Neural crest cell (in vitro differentiated cells): ENCODE measurements around the gene PIEZO2. TPM values are rescaled to one million over a fixed set of nuclear protein-coding genes. Genes with fewer than 3 reads are reported as not detected.
"Not testable (repeated sequence)": the region's sequence is repeated elsewhere in the genome, so short reads cannot be mapped to it uniquely, and the experiment has no call there.

ENCODE experiments used
- DNase-seq: peaks from one replicate; pipeline ENCODE4 v3.0.0; 2021; ENCODE audit warnings: low read depth, mixed read lengths, low spot score
- H3K27ac Mint-ChIP-seq: one replicate; pipeline ENCODE4 v1.8.0; 2021; ENCODE audit warnings: mild to moderate bottlenecking, mixed read lengths; ENCODE audit not compliant: unreplicated experiment
- H3K27me3 Mint-ChIP-seq: 2 replicates; pipeline ENCODE4 v1.8.0; 2021; ENCODE audit warnings: low read depth, mild to moderate bottlenecking, mixed read lengths
- H3K36me3 Mint-ChIP-seq: 2 replicates; pipeline ENCODE4 v1.8.0; 2021; ENCODE audit warnings: low read depth, mild to moderate bottlenecking, mixed read lengths
- H3K4me1 Mint-ChIP-seq: 2 replicates; pipeline ENCODE4 v1.8.0; 2021; ENCODE audit warnings: mixed read lengths
- H3K4me3 Mint-ChIP-seq: one replicate; pipeline ENCODE4 v1.8.0; 2021; ENCODE audit warnings: mild to moderate bottlenecking, mixed read lengths
- H3K9me3 Mint-ChIP-seq: 2 replicates; pipeline ENCODE4 v1.8.0; 2021; ENCODE audit warnings: mixed read lengths
- CTCF ChIP-seq: fragments of 200-600 bp; sonication (generic); conservative IDR thresholded peaks from 2 replicates; pipeline ENCODE4 v1.5.0; 2021; ENCODE audit warnings: antibody characterized with exemption, mild to moderate bottlenecking
- total RNA-seq: library from RNA; stranded (reverse); gene quantifications from 2 replicates; pipeline ENCODE4 v1.2.1, GENCODE V29; 2021

PIEZO2 gene
- total RNA-seq, 1 donor from 2014 or later, result 15.5 TPM

DNA sequence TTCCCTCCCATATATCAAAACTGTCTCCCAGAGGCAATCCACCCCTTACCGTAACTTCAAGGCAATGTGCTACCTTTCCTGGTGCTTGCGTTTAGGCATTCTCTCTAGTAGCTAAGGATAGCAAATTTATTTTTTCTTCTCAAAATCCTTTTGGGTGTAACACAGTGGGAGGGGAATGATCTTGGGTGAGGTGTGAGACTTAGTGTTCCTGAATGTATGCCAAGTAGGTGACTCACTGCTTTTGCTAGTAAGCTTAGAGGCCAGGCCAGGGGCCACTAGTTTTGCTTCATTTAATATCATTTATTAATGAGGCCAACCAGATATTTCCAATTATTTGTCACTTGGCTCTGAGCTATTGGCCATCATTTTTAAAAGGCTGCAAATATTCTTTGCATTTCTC, 488.1 kb downstream of the PIEZO2 start:
- Mint-ChIP-seq H3K36me3 (no peaks in the 10 kb centered on the region), H3K27me3 (no peaks in the 10 kb centered on the region), H3K9me3 (no peaks in the 10 kb centered on the region), H3K27ac (no peak overlapping the region), H3K4me1 (no peaks in the 10 kb centered on the region), H3K4me3 (no peak overlapping the region)
- DNase-seq, result no peak
- no peak for TF ChIP-seq CTCF

DNA sequence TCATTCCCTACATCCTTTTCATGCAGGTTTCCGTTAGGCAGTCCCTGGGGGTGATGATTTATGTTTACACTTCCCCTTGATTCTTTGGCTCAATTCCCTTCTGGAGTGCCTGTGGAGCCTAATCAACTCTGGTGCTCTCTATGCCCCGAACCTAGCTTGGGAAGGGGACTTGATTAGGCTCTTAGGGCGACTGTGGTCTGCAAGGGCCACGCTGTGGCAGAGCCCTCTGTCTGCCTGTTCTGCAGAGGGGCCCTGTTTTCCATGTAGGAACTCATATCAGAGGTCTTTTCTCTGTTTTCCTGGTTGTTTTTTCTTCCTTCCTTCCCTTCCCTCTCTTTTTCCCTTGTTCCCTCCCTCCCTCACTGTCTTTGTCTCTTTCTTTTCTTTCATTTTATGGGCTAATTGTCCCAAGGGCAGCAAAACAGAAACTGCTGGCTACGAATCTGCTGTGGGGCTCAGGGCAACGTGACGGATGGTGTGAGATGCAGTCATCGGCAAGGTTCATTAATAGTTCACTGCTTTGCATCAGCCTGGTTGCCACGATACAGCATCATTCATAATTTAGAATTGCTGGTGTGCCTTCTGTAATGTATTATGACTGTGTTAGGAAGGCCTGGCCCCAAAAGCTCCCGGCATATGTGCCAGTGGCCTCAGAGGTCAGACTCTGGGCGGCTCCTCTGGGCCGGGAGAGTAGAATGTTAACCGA, 489.0 kb downstream of the PIEZO2 start:
- no peak overlapping the region for H3K4me3 Mint-ChIP-seq
- no peaks in the 10 kb centered on the region for H3K27me3 Mint-ChIP-seq
- no peaks in the 10 kb centered on the region for H3K4me1 Mint-ChIP-seq
- H3K36me3 Mint-ChIP-seq, result no peaks in the 10 kb centered on the region
- no peak for DNase-seq
- TF ChIP-seq CTCF, result no peak
- H3K9me3 Mint-ChIP-seq, result no peaks in the 10 kb centered on the region
- H3K27ac Mint-ChIP-seq, result peak overlapping the region; percentile 85

DNA sequence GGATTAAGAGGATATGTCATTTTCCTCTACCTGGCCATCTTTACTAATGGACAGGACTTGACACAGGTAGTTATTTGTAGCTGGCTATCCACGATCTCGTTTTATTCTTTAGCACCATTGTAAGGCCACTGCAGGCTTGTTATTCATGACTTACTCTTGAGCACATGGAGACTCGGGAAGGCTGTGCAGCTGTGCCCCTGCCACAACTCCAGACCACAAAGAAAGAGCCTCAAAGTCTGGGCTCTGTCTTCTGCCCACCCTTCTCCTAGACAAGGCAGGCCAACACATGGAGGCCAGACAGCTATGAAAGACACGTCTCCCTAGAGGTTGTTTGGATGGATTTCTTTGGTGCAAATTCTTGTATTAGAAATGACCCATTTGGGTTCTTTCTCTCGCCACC, 489.8 kb downstream of the PIEZO2 start:
- Mint-ChIP-seq H3K4me1 (no peaks in the 10 kb centered on the region), H3K4me3 (no peak overlapping the region), H3K9me3 (no peaks in the 10 kb centered on the region), H3K27me3 (no peaks in the 10 kb centered on the region), H3K36me3 (no peaks in the 10 kb centered on the region), H3K27ac (no peak overlapping the region)
- TF ChIP-seq CTCF, result no peak
- no peak for DNase-seq

DNA sequence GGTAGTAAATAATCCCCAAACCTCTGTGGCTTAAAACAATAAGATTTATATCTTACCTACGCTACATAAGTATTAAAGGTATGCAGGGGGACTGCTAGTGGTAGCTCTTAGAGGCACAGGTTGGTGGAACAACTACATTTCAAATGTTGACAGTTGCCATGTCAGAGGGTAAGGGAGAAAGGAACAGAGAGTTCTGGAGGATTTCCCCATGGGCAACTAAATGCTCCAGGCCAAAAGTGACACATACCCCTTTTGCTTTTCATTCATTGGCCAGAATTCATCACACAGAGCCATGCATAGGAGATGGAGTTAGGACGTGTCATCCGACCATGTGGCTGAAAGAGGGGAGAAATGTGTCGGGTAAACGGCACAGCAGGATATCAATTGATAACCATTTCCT, 490.4 kb downstream of the PIEZO2 start:
- no peak overlapping the region for H3K4me3 Mint-ChIP-seq
- H3K36me3 Mint-ChIP-seq, result no peaks in the 10 kb centered on the region
- DNase-seq, result no peak
- H3K27me3 Mint-ChIP-seq, result no peaks in the 10 kb centered on the region
- no peaks in the 10 kb centered on the region for H3K9me3 Mint-ChIP-seq
- no peak overlapping the region for H3K27ac Mint-ChIP-seq
- TF ChIP-seq CTCF, result no peak
- H3K4me1 Mint-ChIP-seq, result no peaks in the 10 kb centered on the region

- DNase-seq, H3K27me3 Mint-ChIP-seq, H3K36me3 Mint-ChIP-seq, H3K4me1 Mint-ChIP-seq, H3K9me3 Mint-ChIP-seq, H3K27ac Mint-ChIP-seq, H3K4me3 Mint-ChIP-seq: not testable (repeated sequence)
Measured at GRCh38 chr18:10644003-10644402, 505.4 kb downstream of the PIEZO2 start.

DNA sequence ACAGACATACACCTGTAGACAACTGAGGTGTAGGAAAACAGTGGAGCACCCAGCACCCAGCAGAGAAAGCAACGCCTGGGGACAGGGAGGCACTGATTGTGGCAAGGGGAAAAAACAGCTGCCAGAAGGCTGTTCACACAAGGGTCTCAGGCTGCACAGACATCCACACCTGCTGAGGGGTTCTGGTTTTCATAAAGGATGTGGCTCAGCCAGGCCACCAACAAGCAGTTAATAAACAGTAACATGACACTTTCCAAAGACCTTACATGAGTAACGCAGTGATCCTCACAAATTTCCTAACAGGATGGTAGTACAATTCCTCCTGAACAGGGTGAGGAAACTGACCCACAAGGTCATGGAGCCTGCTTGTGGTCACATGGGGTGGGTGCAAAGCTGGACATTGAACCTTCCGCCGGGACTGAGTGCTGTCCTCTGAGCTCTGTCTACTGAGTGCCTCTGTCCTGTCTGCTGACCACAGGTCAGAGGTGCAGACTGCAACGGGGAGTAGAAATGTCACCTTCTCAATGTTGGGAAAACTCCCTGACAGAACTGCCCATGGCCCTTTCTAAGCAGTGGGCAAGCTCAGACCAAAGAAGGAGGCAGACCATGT, 506.3 kb downstream of the PIEZO2 start:
- not testable (repeated sequence) for H3K27me3 Mint-ChIP-seq, H3K27ac Mint-ChIP-seq, DNase-seq, H3K4me1 Mint-ChIP-seq, H3K9me3 Mint-ChIP-seq, H3K4me3 Mint-ChIP-seq, H3K36me3 Mint-ChIP-seq

DNA sequence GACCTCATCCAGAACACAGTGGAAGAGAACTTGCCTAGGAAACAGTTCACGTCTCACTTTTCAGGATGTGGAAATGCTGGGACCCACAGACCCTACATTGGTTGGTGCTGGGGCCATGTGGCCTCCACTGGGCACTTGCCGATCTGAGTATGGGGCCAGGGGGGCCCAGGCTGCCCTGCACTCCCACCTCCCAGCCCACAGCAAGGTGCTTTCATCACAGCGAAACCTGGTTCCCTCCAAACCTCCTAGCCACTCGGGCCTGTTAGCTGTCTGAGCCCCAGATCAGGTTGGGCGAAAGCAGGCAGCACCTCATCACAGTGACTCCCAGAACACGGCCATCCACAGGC, 510.9 kb downstream of the PIEZO2 start:
- not testable (repeated sequence) for H3K27me3 Mint-ChIP-seq, H3K4me3 Mint-ChIP-seq, H3K36me3 Mint-ChIP-seq, DNase-seq, H3K9me3 Mint-ChIP-seq, H3K27ac Mint-ChIP-seq, H3K4me1 Mint-ChIP-seq

DNA sequence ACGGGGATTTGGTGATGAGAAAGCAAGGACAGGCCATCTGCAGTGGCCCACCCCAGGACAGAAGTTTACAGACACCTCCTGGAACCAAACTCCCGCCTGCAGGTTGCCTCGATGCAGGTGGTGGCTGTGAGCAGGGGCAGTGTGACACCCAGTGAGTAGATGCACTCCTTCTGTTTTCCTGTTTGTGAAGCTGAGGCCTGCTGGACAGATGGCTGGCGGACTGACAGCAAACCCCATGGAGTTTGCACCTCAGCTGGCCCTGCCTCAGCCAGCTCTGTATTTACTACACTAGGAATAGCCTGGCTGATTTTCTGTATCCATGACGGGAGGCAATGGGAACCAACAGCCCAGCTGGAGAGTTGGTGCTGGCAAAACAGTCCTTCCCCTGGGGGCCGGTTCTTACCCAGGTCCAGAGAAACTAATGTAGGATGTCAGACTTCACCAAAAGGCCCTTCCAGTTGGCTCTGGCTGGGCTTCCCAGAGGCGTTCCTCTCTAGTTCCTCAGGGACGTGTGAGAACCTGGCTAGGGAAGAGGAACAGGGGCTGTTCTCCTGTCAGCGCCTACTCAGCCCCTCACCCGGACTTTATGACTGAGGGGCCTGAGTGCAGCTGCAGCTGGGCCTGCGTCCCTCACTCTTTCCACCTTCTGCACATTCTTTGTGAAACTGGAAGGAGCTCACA, 511.4 kb downstream of the PIEZO2 start:
- DNase-seq, H3K4me3 Mint-ChIP-seq, H3K9me3 Mint-ChIP-seq, H3K4me1 Mint-ChIP-seq, H3K36me3 Mint-ChIP-seq, H3K27me3 Mint-ChIP-seq, H3K27ac Mint-ChIP-seq: not testable (repeated sequence)

DNA sequence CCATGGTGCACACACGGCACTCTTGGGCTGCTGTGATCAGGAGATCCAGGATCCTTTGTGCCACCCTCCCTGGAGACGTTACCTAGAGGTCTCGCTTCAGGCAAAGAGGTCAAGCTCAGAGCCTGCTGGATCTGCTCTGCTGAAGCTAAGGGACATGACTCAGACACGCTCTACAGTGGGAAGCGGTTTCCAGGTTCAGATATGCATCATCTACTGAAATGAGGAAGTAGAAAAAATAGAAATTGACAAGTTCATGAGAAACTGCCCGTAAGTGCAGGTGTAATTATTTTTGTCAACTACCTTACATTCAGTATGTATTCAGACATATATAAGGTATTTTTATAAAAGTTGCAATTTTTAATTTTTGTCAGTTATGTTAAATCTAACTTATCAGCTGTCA, 520.3 kb downstream of the PIEZO2 start:
- DNase-seq, H3K4me3 Mint-ChIP-seq, H3K4me1 Mint-ChIP-seq, H3K9me3 Mint-ChIP-seq, H3K27me3 Mint-ChIP-seq, H3K36me3 Mint-ChIP-seq, H3K27ac Mint-ChIP-seq: not testable (repeated sequence)
